ENCODE results near the gene TNNT1. TPM values are rescaled to one million over a fixed set of nuclear protein-coding genes. Genes with fewer than 3 reads are reported as not detected.

The TNNT1 gene
- polyA plus RNA-seq, 1 donor from 2014 or later, result 6.2 TPM

DNA sequence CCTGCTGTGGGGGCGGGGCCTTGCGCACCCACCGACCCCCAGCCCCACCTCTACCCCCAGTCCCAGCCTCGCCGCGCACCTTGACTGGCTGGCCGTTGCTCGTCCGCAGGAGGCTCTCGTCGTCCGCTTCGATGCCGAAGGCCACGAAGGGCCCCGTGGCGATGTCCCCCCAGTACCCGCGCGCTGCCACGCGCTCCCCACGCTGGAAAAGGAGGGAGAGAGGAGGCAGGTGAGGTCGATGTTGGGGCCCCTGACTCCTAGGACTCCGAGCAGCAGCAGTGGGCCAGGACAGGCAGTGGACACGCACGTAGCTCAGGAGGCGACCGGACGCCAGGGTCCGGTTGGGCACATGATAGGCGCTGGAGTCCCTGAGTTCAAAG lies 12.0 kb upstream of the TNNT1 start:
- Histone ChIP-seq H3K9me2 (ENCODE audit: insufficient read depth, low read length) (no peaks in the 10 kb centered on the region), H3K36me3 (ENCODE audit: insufficient read depth, low read length) (no peaks in the 10 kb centered on the region), H3K9me3 (ENCODE audit: low read length) (no peaks in the 10 kb centered on the region), H3K4me3 (ENCODE audit: low read length) (no peak overlapping the region), H4K20me1 (ENCODE audit: insufficient read depth) (no peaks in the 10 kb centered on the region), H3F3A (ENCODE audit: insufficient read depth, low read length, poor library complexity, severe bottlenecking) (no peaks in the 10 kb centered on the region), H3K79me2 (replicated peaks; ENCODE audit: insufficient read depth, low read length) (no peaks in the 10 kb centered on the region), H3K27ac (ENCODE audit: low read length) (no peak overlapping the region), H3K4me2 (ENCODE audit: low read length) (no peak overlapping the region), H2AFZ (ENCODE audit: low read depth, low read length) (no peak overlapping the region), H3K27me3 (ENCODE audit: insufficient read depth, low read depth, low read length) (peaks cover 21% of the 10 kb centered on the region), H3K9ac (ENCODE audit: low read length) (no peak overlapping the region)
- TF ChIP-seq TAF1 (IDR thresholded peaks at IDR 0.05; ENCODE audit: low read depth), result no peak
- no peak for TF ChIP-seq POLR2AphosphoS5 (IDR thresholded peaks at IDR 0.05)
- no peak for TF ChIP-seq SMC3 (conservative IDR thresholded peaks at IDR 0.05; ENCODE audit: poor library complexity)
- no peak for TF ChIP-seq MXI1 (conservative IDR thresholded peaks at IDR 0.05; ENCODE audit: poor library complexity, severe bottlenecking)
- no peak for TF ChIP-seq RAD21 (conservative IDR thresholded peaks at IDR 0.05)
- TF ChIP-seq EZH2 (IDR thresholded peaks at IDR 0.05; ENCODE audit: borderline replicate concordance, insufficient read depth, low read length, poor library complexity, severe bottlenecking), result no peak
- TF ChIP-seq, protein P1, sequence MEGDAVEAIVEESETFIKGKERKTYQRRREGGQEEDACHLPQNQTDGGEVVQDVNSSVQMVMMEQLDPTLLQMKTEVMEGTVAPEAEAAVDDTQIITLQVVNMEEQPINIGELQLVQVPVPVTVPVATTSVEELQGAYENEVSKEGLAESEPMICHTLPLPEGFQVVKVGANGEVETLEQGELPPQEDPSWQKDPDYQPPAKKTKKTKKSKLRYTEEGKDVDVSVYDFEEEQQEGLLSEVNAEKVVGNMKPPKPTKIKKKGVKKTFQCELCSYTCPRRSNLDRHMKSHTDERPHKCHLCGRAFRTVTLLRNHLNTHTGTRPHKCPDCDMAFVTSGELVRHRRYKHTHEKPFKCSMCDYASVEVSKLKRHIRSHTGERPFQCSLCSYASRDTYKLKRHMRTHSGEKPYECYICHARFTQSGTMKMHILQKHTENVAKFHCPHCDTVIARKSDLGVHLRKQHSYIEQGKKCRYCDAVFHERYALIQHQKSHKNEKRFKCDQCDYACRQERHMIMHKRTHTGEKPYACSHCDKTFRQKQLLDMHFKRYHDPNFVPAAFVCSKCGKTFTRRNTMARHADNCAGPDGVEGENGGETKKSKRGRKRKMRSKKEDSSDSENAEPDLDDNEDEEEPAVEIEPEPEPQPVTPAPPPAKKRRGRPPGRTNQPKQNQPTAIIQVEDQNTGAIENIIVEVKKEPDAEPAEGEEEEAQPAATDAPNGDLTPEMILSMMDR (IDR thresholded peaks at IDR 0.05; ENCODE audit: poor library complexity, severe bottlenecking), result no peak

DNA sequence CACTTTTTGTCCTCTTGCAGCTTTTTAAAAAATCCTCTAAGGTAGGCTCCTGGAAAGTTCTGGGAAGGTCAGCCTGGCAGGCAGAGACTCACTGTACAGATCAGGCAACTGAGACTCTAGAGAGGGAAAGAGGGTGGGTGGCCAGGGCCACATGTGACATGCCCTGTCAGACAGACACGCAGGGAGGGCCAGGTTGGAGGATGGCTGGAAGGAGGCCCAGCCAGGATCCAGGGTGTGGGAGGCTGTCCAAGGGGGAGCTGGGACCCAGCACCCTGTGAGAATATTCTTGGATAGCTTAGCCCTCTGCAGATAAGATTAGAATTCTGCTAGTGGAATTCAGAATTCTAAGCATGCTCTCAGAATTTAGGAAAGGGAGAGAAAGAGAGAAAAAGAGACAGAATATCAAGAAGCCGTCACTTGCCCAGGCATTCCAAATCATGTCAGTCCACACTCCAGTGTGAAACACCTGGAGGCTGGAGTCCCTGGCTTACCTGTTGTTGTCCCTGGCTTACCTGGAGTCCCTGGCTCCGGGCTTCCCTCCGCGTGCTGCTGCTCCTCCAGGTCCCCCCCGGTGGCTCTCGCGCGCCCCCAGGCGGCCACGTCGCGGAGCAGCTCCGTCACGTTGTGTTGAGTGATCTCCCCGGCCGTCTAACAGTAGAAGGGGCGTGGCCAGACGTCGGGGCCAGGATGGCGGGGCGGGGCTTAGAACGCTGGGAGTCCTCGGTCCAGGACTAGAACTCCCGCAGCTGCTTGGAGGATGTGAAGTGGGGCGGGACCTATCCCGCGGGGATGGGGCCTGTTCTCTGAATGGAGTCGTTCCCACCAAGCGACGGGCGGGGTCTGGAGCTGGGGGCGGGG lies 11.4 kb upstream of the TNNT1 start:
- Histone ChIP-seq H3K27me3 (ENCODE audit: insufficient read depth, low read depth, low read length) (peaks cover 21% of the 10 kb centered on the region), H3K4me2 (ENCODE audit: low read length) (no peak overlapping the region), H3K36me3 (ENCODE audit: insufficient read depth, low read length) (no peaks in the 10 kb centered on the region), H3K9ac (ENCODE audit: low read length) (no peak overlapping the region), H3K9me2 (ENCODE audit: insufficient read depth, low read length) (no peaks in the 10 kb centered on the region), H4K20me1 (ENCODE audit: insufficient read depth) (no peaks in the 10 kb centered on the region), H3F3A (ENCODE audit: insufficient read depth, low read length, poor library complexity, severe bottlenecking) (no peaks in the 10 kb centered on the region), H3K79me2 (replicated peaks; ENCODE audit: insufficient read depth, low read length) (no peaks in the 10 kb centered on the region), H3K9me3 (ENCODE audit: low read length) (no peaks in the 10 kb centered on the region), H3K4me3 (ENCODE audit: low read length) (no peak overlapping the region), H2AFZ (ENCODE audit: low read depth, low read length) (no peak overlapping the region), H3K27ac (ENCODE audit: low read length) (no peak overlapping the region)
- peak; percentile 61 for TF ChIP-seq SMC3 (conservative IDR thresholded peaks at IDR 0.05; ENCODE audit: poor library complexity)
- TF ChIP-seq RAD21 (conservative IDR thresholded peaks at IDR 0.05), result peak; percentile 64
- no peak for TF ChIP-seq EZH2 (IDR thresholded peaks at IDR 0.05; ENCODE audit: borderline replicate concordance, insufficient read depth, low read length, poor library complexity, severe bottlenecking)
- TF ChIP-seq, protein P2, sequence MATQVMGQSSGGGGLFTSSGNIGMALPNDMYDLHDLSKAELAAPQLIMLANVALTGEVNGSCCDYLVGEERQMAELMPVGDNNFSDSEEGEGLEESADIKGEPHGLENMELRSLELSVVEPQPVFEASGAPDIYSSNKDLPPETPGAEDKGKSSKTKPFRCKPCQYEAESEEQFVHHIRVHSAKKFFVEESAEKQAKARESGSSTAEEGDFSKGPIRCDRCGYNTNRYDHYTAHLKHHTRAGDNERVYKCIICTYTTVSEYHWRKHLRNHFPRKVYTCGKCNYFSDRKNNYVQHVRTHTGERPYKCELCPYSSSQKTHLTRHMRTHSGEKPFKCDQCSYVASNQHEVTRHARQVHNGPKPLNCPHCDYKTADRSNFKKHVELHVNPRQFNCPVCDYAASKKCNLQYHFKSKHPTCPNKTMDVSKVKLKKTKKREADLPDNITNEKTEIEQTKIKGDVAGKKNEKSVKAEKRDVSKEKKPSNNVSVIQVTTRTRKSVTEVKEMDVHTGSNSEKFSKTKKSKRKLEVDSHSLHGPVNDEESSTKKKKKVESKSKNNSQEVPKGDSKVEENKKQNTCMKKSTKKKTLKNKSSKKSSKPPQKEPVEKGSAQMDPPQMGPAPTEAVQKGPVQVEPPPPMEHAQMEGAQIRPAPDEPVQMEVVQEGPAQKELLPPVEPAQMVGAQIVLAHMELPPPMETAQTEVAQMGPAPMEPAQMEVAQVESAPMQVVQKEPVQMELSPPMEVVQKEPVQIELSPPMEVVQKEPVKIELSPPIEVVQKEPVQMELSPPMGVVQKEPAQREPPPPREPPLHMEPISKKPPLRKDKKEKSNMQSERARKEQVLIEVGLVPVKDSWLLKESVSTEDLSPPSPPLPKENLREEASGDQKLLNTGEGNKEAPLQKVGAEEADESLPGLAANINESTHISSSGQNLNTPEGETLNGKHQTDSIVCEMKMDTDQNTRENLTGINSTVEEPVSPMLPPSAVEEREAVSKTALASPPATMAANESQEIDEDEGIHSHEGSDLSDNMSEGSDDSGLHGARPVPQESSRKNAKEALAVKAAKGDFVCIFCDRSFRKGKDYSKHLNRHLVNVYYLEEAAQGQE (IDR thresholded peaks at IDR 0.05; ENCODE audit: borderline replicate concordance), result no peak
- TF ChIP-seq, protein P1 (IDR thresholded peaks at IDR 0.05; ENCODE audit: poor library complexity, severe bottlenecking), result peak; percentile 80
- no peak for TF ChIP-seq POLR2AphosphoS5 (IDR thresholded peaks at IDR 0.05)
- no peak for TF ChIP-seq MXI1 (conservative IDR thresholded peaks at IDR 0.05; ENCODE audit: poor library complexity, severe bottlenecking)
- TF ChIP-seq EP300 (conservative IDR thresholded peaks at IDR 0.05; ENCODE audit: poor library complexity, severe bottlenecking), result no peak
- no peak for TF ChIP-seq TAF1 (IDR thresholded peaks at IDR 0.05; ENCODE audit: low read depth)

Measured in neural cell (in vitro differentiated cells).